Measurements from ENCODE around the gene EGFLAM.
A peak's percentile ranks its signal among the peaks of the same experiment; 100 is the strongest.

Gene EGFLAM

GRCh38 chr5:38245307-38245706 lies 13.1 kb upstream of the EGFLAM start:
- Histone ChIP-seq H3K9me3 (ENCODE audit: control insufficient read depth in 1 of 2, low read length in 2 of 2) (no peaks in the 10 kb centered on the region), H3K4me3 (ENCODE audit: low read depth in 1 of 2, low read length in 2 of 2) (no peak overlapping the region), H3K27me3 (ENCODE audit: low read depth, low read length) (no peaks in the 10 kb centered on the region), H3K4me1 (ENCODE audit: control insufficient read depth in 1 of 2, insufficient read depth in 2 of 2, low read length in 2 of 2) (no peaks in the 10 kb centered on the region), H3K36me3 (ENCODE audit: control insufficient read depth in 1 of 2, insufficient read depth in 2 of 2, low read length in 2 of 2) (no peaks in the 10 kb centered on the region), H3K27ac (ENCODE audit: low read length) (no peak overlapping the region)

GRCh38 chr5:38249301-38249700 lies 9.1 kb upstream of the EGFLAM start:
- Histone ChIP-seq H3K4me3 (ENCODE audit: low read depth in 1 of 2, low read length in 2 of 2) (no peak overlapping the region), H3K27ac (ENCODE audit: low read length) (no peak overlapping the region)

GRCh38 chr5:38249812-38250211 lies 8.5 kb upstream of the EGFLAM start:
- H3K4me3 ChIP-seq (ENCODE audit: low read depth in 1 of 2, low read length in 2 of 2): no peak overlapping the region

More at GRCh38 chr5:38249301-38249700, 9.1 kb upstream of the EGFLAM start:
- Histone ChIP-seq H3K4me1 (ENCODE audit: control insufficient read depth in 1 of 2, insufficient read depth in 2 of 2, low read length in 2 of 2) (no peaks in the 10 kb centered on the region), H3K9me3 (ENCODE audit: control insufficient read depth in 1 of 2, low read length in 2 of 2) (peaks cover 0 to 2% of the 10 kb centered on the region in 2 donors), H3K27me3 (ENCODE audit: low read depth, low read length) (no peaks in the 10 kb centered on the region), H3K36me3 (ENCODE audit: control insufficient read depth in 1 of 2, insufficient read depth in 2 of 2, low read length in 2 of 2) (no peaks in the 10 kb centered on the region)

GRCh38 chr5:38250763-38251448 lies 7.5 kb upstream of the EGFLAM start:
- Histone ChIP-seq H3K27ac (ENCODE audit: low read length) (no peak overlapping the region), H3K4me3 (ENCODE audit: low read depth in 1 of 2, low read length in 2 of 2) (no peak overlapping the region), H3K36me3 (ENCODE audit: control insufficient read depth in 1 of 2, insufficient read depth in 2 of 2, low read length in 2 of 2) (no peaks in the 10 kb centered on the region), H3K9me3 (ENCODE audit: control insufficient read depth in 1 of 2, low read length in 2 of 2) (peaks cover 0 to 2% of the 10 kb centered on the region in 2 donors), H3K4me1 (ENCODE audit: control insufficient read depth in 1 of 2, insufficient read depth in 2 of 2, low read length in 2 of 2) (no peaks in the 10 kb centered on the region), H3K27me3 (ENCODE audit: low read depth, low read length) (no peaks in the 10 kb centered on the region)

More at GRCh38 chr5:38249812-38250211, 8.5 kb upstream of the EGFLAM start:
- Histone ChIP-seq H3K27ac (ENCODE audit: low read length) (no peak overlapping the region), H3K9me3 (ENCODE audit: control insufficient read depth in 1 of 2, low read length in 2 of 2) (peaks cover 0 to 2% of the 10 kb centered on the region in 2 donors), H3K27me3 (ENCODE audit: low read depth, low read length) (no peaks in the 10 kb centered on the region), H3K4me1 (ENCODE audit: control insufficient read depth in 1 of 2, insufficient read depth in 2 of 2, low read length in 2 of 2) (no peaks in the 10 kb centered on the region), H3K36me3 (ENCODE audit: control insufficient read depth in 1 of 2, insufficient read depth in 2 of 2, low read length in 2 of 2) (no peaks in the 10 kb centered on the region)

GRCh38 chr5:38253759-38254158 lies 4.6 kb upstream of the EGFLAM start:
- no peak overlapping the region for H3K27ac ChIP-seq (ENCODE audit: low read length)
- peaks cover 0 to 2% of the 10 kb centered on the region in 2 donors for H3K9me3 ChIP-seq (ENCODE audit: control insufficient read depth in 1 of 2, low read length in 2 of 2)
- H3K4me3 ChIP-seq (ENCODE audit: low read depth in 1 of 2, low read length in 2 of 2): no peak overlapping the region
- no peaks in the 10 kb centered on the region for H3K36me3 ChIP-seq (ENCODE audit: control insufficient read depth in 1 of 2, insufficient read depth in 2 of 2, low read length in 2 of 2)
- H3K27me3 ChIP-seq (ENCODE audit: low read depth, low read length): peaks cover 19% of the 10 kb centered on the region
- H3K4me1 ChIP-seq (ENCODE audit: control insufficient read depth in 1 of 2, insufficient read depth in 2 of 2, low read length in 2 of 2): peaks cover 0 to 14% of the 10 kb centered on the region in 2 donors

- Histone ChIP-seq H3K4me3 (ENCODE audit: low read depth in 1 of 2, low read length in 2 of 2) (peak overlapping the region; percentile 9 to 89), H3K27ac (ENCODE audit: low read length) (no peak overlapping the region), H3K4me1 (ENCODE audit: control insufficient read depth in 1 of 2, insufficient read depth in 2 of 2, low read length in 2 of 2) (peaks cover 0 to 14% of the 10 kb centered on the region in 2 donors), H3K36me3 (ENCODE audit: control insufficient read depth in 1 of 2, insufficient read depth in 2 of 2, low read length in 2 of 2) (no peaks in the 10 kb centered on the region), H3K9me3 (ENCODE audit: control insufficient read depth in 1 of 2, low read length in 2 of 2) (peaks cover 0 to 2% of the 10 kb centered on the region in 2 donors), H3K27me3 (ENCODE audit: low read depth, low read length) (peaks cover 19% of the 10 kb centered on the region)
Observed at GRCh38 chr5:38257308-38258041, 884 bp upstream of the EGFLAM start.

- Histone ChIP-seq H3K9me3 (ENCODE audit: control insufficient read depth in 1 of 2, low read length in 2 of 2) (peaks cover 0 to 2% of the 10 kb centered on the region in 2 donors), H3K4me1 (ENCODE audit: control insufficient read depth in 1 of 2, insufficient read depth in 2 of 2, low read length in 2 of 2) (peaks cover 0 to 14% of the 10 kb centered on the region in 2 donors), H3K36me3 (ENCODE audit: control insufficient read depth in 1 of 2, insufficient read depth in 2 of 2, low read length in 2 of 2) (no peaks in the 10 kb centered on the region), H3K27ac (ENCODE audit: low read length) (no peak overlapping the region), H3K4me3 (ENCODE audit: low read depth in 1 of 2, low read length in 2 of 2) (peak overlapping the region; percentile 26 to 89), H3K27me3 (ENCODE audit: low read depth, low read length) (peaks cover 19% of the 10 kb centered on the region)
Observed at GRCh38 chr5:38258042-38258318, 379 bp upstream of the EGFLAM start.

GRCh38 chr5:38259062-38259808 lies 876 bp downstream of the EGFLAM start:
- Histone ChIP-seq H3K9me3 (ENCODE audit: control insufficient read depth in 1 of 2, low read length in 2 of 2) (no peaks in the 10 kb centered on the region), H3K27ac (ENCODE audit: low read length) (no peak overlapping the region), H3K4me3 (ENCODE audit: low read depth in 1 of 2, low read length in 2 of 2) (peak overlapping the region; percentile 26 to 89), H3K27me3 (ENCODE audit: low read depth, low read length) (peaks cover 19% of the 10 kb centered on the region), H3K36me3 (ENCODE audit: control insufficient read depth in 1 of 2, insufficient read depth in 2 of 2, low read length in 2 of 2) (no peaks in the 10 kb centered on the region), H3K4me1 (ENCODE audit: control insufficient read depth in 1 of 2, insufficient read depth in 2 of 2, low read length in 2 of 2) (peaks cover 0 to 14% of the 10 kb centered on the region in 2 donors)

- H3K9me3 ChIP-seq (ENCODE audit: control insufficient read depth in 1 of 2, low read length in 2 of 2): no peaks in the 10 kb centered on the region
- no peak overlapping the region for H3K4me3 ChIP-seq (ENCODE audit: low read depth in 1 of 2, low read length in 2 of 2)
- H3K27ac ChIP-seq (ENCODE audit: low read length): no peak overlapping the region
- peaks cover 0 to 14% of the 10 kb centered on the region in 2 donors for H3K4me1 ChIP-seq (ENCODE audit: control insufficient read depth in 1 of 2, insufficient read depth in 2 of 2, low read length in 2 of 2)
- H3K27me3 ChIP-seq (ENCODE audit: low read depth, low read length): peaks cover 19% of the 10 kb centered on the region
- no peaks in the 10 kb centered on the region for H3K36me3 ChIP-seq (ENCODE audit: control insufficient read depth in 1 of 2, insufficient read depth in 2 of 2, low read length in 2 of 2)
Observed at GRCh38 chr5:38259809-38260160, 1.4 kb downstream of the EGFLAM start.

GRCh38 chr5:38263983-38264382 lies 5.6 kb downstream of the EGFLAM start:
- Histone ChIP-seq H3K9me3 (ENCODE audit: control insufficient read depth in 1 of 2, low read length in 2 of 2) (no peaks in the 10 kb centered on the region), H3K27me3 (ENCODE audit: low read depth, low read length) (no peaks in the 10 kb centered on the region), H3K4me3 (ENCODE audit: low read depth in 1 of 2, low read length in 2 of 2) (no peak overlapping the region), H3K4me1 (ENCODE audit: control insufficient read depth in 1 of 2, insufficient read depth in 2 of 2, low read length in 2 of 2) (no peaks in the 10 kb centered on the region), H3K36me3 (ENCODE audit: control insufficient read depth in 1 of 2, insufficient read depth in 2 of 2, low read length in 2 of 2) (no peaks in the 10 kb centered on the region), H3K27ac (ENCODE audit: low read length) (no peak overlapping the region)

GRCh38 chr5:38265546-38266179 lies 7.3 kb downstream of the EGFLAM start:
- no peaks in the 10 kb centered on the region for H3K4me1 ChIP-seq (ENCODE audit: control insufficient read depth in 1 of 2, insufficient read depth in 2 of 2, low read length in 2 of 2)
- no peak overlapping the region for H3K4me3 ChIP-seq (ENCODE audit: low read depth in 1 of 2, low read length in 2 of 2)
- no peaks in the 10 kb centered on the region for H3K36me3 ChIP-seq (ENCODE audit: control insufficient read depth in 1 of 2, insufficient read depth in 2 of 2, low read length in 2 of 2)
- no peak overlapping the region for H3K27ac ChIP-seq (ENCODE audit: low read length)
- H3K27me3 ChIP-seq (ENCODE audit: low read depth, low read length): no peaks in the 10 kb centered on the region
- no peaks in the 10 kb centered on the region for H3K9me3 ChIP-seq (ENCODE audit: control insufficient read depth in 1 of 2, low read length in 2 of 2)

All from muscle layer of duodenum (tissue), 2 donors.